ENCODE results near the gene TRRAP.

DNA sequence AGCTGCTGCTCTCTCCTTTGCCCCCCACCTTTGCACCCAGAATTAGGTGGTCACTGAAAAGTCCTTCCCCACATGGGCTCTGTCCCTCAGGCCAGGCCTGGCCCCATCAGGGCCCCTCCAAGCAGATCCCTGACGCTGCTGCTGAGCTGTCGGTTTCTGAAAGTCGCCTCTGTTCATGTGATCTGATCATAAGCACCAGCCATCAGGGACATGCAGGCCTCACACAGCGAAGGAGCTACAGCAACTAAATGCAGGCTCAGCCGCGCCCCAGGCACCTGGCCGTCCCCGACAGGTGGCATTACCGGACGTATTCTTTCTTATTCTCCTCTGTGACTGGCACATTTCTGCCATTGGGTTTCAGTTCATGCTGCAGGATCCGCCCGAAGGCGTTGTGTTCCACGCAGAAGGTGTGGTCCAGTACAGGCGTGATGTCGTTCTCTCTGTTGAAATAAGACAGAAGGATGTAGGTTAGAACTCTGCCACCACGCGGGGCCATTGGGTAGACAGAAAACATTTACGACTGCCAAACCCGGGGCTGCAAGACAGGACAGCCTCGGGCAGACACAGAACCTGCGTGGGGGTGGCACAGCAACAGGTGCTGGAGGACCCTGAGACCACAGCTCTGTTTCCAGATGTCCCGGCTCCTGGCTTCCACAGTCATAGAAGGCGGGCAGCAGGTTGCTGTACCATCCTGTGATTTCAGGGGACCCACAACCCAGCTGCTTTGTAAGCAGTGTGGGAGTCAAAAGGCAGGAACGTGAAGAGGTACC is 159.9 kb downstream of the TRRAP start:
- TF ChIP-seq, protein P1, sequence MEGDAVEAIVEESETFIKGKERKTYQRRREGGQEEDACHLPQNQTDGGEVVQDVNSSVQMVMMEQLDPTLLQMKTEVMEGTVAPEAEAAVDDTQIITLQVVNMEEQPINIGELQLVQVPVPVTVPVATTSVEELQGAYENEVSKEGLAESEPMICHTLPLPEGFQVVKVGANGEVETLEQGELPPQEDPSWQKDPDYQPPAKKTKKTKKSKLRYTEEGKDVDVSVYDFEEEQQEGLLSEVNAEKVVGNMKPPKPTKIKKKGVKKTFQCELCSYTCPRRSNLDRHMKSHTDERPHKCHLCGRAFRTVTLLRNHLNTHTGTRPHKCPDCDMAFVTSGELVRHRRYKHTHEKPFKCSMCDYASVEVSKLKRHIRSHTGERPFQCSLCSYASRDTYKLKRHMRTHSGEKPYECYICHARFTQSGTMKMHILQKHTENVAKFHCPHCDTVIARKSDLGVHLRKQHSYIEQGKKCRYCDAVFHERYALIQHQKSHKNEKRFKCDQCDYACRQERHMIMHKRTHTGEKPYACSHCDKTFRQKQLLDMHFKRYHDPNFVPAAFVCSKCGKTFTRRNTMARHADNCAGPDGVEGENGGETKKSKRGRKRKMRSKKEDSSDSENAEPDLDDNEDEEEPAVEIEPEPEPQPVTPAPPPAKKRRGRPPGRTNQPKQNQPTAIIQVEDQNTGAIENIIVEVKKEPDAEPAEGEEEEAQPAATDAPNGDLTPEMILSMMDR (IDR thresholded peaks at IDR 0.05) = no peak
- TF ChIP-seq POLR2A (IDR thresholded peaks at IDR 0.05) = no peak

All from esophagus squamous epithelium (tissue), 4 donors.